NT2/D1 (cell line): ENCODE measurements around the gene DGCR6L.
"Not testable (repeated sequence)": the region's sequence is repeated elsewhere in the genome, so short reads cannot be mapped to it uniquely, and the experiment has no call there.

Experiments used
- DNase-seq: peaks from one replicate; pipeline ENCODE4 v3.0.0-alpha.2; 2011; ENCODE audit warnings: low read depth, low spot score
- H3K27me3 ChIP-seq: 2 replicates; pipeline ENCODE4 v1.6.0; 2011; ENCODE audit warnings: mild to moderate bottlenecking; ENCODE audit not compliant: insufficient read length, insufficient read depth
- H3K36me3 ChIP-seq: 2 replicates; pipeline ENCODE4 v1.6.1; 2011; ENCODE audit warnings: mild to moderate bottlenecking, low read length, mixed read lengths; ENCODE audit not compliant: insufficient read depth, insufficient read length
- H3K4me1 ChIP-seq: 2 replicates; pipeline ENCODE4 v1.5.1; 2011; ENCODE audit not compliant: insufficient read depth, insufficient read length
- H3K4me3 ChIP-seq: 2 replicates; pipeline ENCODE4 v1.5.1; 2011; ENCODE audit warnings: low read depth; ENCODE audit not compliant: insufficient read length
- H3K9ac ChIP-seq: 2 replicates; pipeline ENCODE4 v1.6.0; 2011; ENCODE audit warnings: low read depth; ENCODE audit not compliant: insufficient read length
- H3K9me3 ChIP-seq: 2 replicates; pipeline ENCODE4 v1.5.1; 2011; ENCODE audit warnings: mild to moderate bottlenecking, low read length; ENCODE audit not compliant: insufficient read depth
- SUZ12 ChIP-seq: IDR thresholded peaks from 2 replicates; pipeline ENCODE4 v1.6.1; 2011; ENCODE audit not compliant: insufficient read length, insufficient read depth; ENCODE audit errors: extremely low read depth
- YY1 ChIP-seq: IDR thresholded peaks from 2 replicates; pipeline ENCODE4 v1.6.1; 2011; ENCODE audit not compliant: insufficient read length, insufficient read depth
- ZNF274 ChIP-seq: IDR thresholded peaks from 2 replicates; pipeline ENCODE4 v1.6.1; 2011; ENCODE audit warnings: mild to moderate bottlenecking, low read depth, low read length

DGCR6L gene

DNA sequence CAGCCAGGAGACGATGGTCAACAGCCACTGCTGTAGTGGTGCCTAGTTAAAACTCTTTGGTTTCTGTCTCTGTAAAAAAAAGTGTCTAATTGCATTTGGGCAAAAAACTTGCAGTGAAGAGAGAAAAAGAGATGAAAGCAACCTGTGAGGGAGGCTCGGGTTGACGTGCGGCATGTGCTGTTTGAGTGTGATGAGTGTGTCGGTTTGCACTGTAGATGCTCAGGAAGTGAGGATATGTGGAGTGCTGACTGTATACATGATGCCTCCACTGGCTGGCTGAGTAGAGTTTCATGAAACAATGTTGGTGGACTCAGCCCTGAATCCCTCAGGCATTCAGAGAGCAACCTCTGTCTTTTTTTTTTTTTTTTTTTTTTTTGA is 4.3 kb upstream of the DGCR6L start:
- H3K9ac ChIP-seq: no peak overlapping the region
- no peaks in the 10 kb centered on the region for H3K36me3 ChIP-seq
- no peaks in the 10 kb centered on the region for H3K9me3 ChIP-seq
- no peak overlapping the region for H3K4me3 ChIP-seq
- no peak for TF ChIP-seq SUZ12
- TF ChIP-seq YY1: no peak
- no peak for TF ChIP-seq ZNF274
- no peak for DNase-seq
- H3K27me3 ChIP-seq: no peaks in the 10 kb centered on the region
- H3K4me1 ChIP-seq: peaks cover 3% of the 10 kb centered on the region

DNA sequence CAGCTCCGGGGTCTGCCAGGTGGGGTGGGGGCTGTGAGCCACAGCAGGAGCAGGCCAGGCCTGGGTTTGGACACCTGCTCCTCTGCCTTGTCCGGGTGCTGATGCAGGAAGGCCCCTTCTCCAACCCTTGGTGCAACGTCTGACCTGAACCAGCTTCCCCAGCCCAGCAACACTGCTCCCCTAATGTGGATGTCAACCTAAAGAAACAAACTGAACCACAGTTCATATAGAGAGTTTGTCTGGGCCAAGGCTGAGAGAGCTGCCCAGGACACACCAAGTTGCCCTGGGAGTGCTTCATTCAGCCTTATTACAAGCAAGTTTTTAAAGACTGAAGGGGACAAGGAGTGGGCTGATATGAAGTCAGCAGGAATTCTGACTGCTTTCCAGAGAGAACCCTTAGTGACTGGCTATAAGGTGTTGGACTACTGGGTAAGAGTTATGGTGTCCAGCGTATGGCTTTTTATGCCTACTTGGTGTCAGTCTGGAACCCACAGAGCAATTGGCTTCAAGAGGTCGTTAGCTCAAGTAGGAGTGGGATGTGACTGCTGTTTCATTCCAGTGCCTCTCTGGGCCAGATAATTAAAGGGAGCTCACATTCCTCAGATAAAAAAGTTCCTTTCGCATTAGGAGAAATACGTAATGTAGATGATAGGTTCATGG is 1.8 kb upstream of the DGCR6L start:
- H3K4me3 ChIP-seq, DNase-seq, H3K9me3 ChIP-seq, H3K27me3 ChIP-seq, H3K9ac ChIP-seq, H3K36me3 ChIP-seq: not testable (repeated sequence)
- H3K4me1 ChIP-seq: peaks cover 11% of the 10 kb centered on the region

GRCh38 chr22:20320659-20321551 is 1.0 kb upstream of the DGCR6L start:
- not testable (repeated sequence) for H3K27me3 ChIP-seq, H3K9me3 ChIP-seq, DNase-seq, H3K36me3 ChIP-seq
- peak overlapping the region; percentile 93 for H3K9ac ChIP-seq
- H3K4me3 ChIP-seq: peak overlapping the region; percentile 76
- peaks cover 12% of the 10 kb centered on the region for H3K4me1 ChIP-seq

GRCh38 chr22:20319041-20319744 is 667 bp downstream of the DGCR6L start:
- TF ChIP-seq SUZ12 (no peak), YY1 (no peak), ZNF274 (no peak)
- H3K9ac ChIP-seq: peak overlapping the region; percentile 90
- peaks cover 14% of the 10 kb centered on the region for H3K4me1 ChIP-seq
- H3K4me3 ChIP-seq: peak overlapping the region; percentile 76
- H3K27me3 ChIP-seq: no peaks in the 10 kb centered on the region
- no peak for DNase-seq
- no peaks in the 10 kb centered on the region for H3K9me3 ChIP-seq
- peaks cover 5% of the 10 kb centered on the region for H3K36me3 ChIP-seq

GRCh38 chr22:20318043-20318688 is 1.7 kb downstream of the DGCR6L start:
- H3K4me3 ChIP-seq, H3K27me3 ChIP-seq, H3K9ac ChIP-seq, DNase-seq, H3K36me3 ChIP-seq, H3K9me3 ChIP-seq: not testable (repeated sequence)
- H3K4me1 ChIP-seq: peaks cover 14% of the 10 kb centered on the region

DNA sequence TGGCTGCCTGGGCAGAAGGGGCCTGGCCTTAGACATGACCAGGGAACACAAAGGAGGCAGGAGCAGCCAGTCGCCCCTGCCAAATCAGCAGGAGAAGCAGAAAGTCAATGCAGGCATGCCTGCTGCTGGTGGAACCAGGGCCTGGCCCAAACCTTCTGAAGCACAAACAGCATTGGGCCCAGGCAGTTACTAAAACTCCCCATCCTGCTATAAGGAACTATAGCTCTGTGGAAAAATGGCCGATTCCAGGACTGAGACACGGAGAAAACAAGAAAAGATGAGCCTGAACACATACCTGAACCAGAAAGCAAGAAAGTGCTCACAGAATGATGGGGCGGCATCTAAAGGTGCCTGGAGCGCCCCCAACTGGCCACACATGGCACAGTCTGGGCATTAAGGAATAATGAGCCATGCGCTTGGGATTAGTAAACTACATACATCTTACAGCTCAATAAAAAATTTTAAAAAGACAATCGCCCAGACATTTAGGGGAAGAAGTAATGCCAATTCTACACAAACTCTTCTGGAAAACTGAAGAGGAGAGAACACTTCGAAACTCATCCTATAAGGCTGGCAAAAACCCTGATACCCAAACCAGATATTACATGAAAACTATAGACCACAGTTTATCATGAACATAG is 2.3 kb downstream of the DGCR6L start:
- H3K9ac ChIP-seq: peak overlapping the region; percentile 32

GRCh38 chr22:20316844-20317401 is 2.9 kb downstream of the DGCR6L start:
- no peaks in the 10 kb centered on the region for H3K27me3 ChIP-seq
- peak overlapping the region; percentile 42 for H3K9ac ChIP-seq
- no peaks in the 10 kb centered on the region for H3K9me3 ChIP-seq
- no peak for DNase-seq
- peaks cover 11% of the 10 kb centered on the region for H3K4me1 ChIP-seq
- no peak overlapping the region for H3K4me3 ChIP-seq
- peaks cover 5% of the 10 kb centered on the region for H3K36me3 ChIP-seq
- TF ChIP-seq YY1 (no peak), SUZ12 (no peak), ZNF274 (no peak)

More for the DNA sequence above, 2.3 kb downstream of the DGCR6L start:
- H3K27me3 ChIP-seq, DNase-seq, H3K36me3 ChIP-seq, H3K4me3 ChIP-seq, H3K9me3 ChIP-seq: not testable (repeated sequence)
- H3K4me1 ChIP-seq: peaks cover 11% of the 10 kb centered on the region
